ENCODE data around the gene DGKG. TPM values are rescaled to one million over a fixed set of nuclear protein-coding genes. Genes with fewer than 3 reads are reported as not detected.

Gene DGKG
- total RNA-seq, 1 donor from 2014 or later, result 5.7 TPM

DNA sequence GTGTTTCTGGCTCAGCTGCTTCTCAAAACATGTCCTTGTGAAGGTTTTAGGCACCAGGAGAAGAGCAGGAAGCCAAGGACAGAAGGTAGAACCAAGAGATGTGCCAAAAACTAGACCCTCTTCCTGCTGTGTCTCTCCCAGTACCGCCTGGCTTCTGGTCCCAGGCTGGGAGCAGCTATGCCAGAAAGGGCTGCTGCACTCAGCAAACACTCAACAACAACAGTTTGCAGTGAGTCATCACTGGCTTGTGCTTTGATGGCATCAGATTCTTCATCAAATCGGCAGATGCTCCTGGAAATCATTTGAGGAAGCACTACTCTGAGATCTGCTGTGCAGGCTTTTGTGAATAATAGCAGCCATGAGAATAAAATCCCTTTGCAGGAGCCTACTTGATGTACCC is 63.2 kb downstream of the DGKG start:
- ATAC-seq, result no peak
- no peaks in the 10 kb centered on the region for H3K27me3 ChIP-seq (ENCODE audit: low read depth)
- TF ChIP-seq, protein P1, sequence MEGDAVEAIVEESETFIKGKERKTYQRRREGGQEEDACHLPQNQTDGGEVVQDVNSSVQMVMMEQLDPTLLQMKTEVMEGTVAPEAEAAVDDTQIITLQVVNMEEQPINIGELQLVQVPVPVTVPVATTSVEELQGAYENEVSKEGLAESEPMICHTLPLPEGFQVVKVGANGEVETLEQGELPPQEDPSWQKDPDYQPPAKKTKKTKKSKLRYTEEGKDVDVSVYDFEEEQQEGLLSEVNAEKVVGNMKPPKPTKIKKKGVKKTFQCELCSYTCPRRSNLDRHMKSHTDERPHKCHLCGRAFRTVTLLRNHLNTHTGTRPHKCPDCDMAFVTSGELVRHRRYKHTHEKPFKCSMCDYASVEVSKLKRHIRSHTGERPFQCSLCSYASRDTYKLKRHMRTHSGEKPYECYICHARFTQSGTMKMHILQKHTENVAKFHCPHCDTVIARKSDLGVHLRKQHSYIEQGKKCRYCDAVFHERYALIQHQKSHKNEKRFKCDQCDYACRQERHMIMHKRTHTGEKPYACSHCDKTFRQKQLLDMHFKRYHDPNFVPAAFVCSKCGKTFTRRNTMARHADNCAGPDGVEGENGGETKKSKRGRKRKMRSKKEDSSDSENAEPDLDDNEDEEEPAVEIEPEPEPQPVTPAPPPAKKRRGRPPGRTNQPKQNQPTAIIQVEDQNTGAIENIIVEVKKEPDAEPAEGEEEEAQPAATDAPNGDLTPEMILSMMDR (IDR thresholded peaks at IDR 0.05), result no peak

DNA sequence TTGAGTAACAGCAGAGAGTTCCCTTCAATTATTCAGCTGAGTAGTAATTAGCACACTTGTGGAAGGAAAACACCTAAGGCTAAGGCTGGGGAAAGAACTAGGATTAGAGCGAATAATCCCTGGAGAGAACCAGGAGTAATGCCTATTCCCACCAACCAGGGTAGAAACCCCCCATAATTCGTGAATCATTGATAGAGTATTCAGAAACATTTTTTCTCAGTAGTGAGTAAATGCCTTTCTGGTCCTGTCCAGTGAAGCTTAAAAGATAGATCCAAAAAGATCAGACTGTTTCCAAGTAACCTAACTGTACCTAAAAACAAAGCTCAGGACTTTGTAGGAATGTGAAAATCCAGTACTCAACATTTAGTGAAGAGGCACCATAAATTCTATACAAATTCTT is 71.2 kb downstream of the DGKG start:
- DNase-seq, result no peak
- no peak overlapping the region for H3K27ac ChIP-seq
- TF ChIP-seq, protein P1 (IDR thresholded peaks at IDR 0.05), result no peak
- H3K27me3 ChIP-seq (ENCODE audit: low read depth), result no peaks in the 10 kb centered on the region
- intact Hi-C loops (cut with DNase I), result no loop called here
- no peaks in the 10 kb centered on the region for H3K9me3 ChIP-seq
- H3K4me3 ChIP-seq, result no peak overlapping the region
- H3K36me3 ChIP-seq, result no peaks in the 10 kb centered on the region
- no peaks in the 10 kb centered on the region for H3K4me1 ChIP-seq
- no peak for ATAC-seq

More for the DNA sequence above, 63.2 kb downstream of the DGKG start:
- no peak overlapping the region for H3K4me3 ChIP-seq
- no peak overlapping the region for H3K27ac ChIP-seq
- no peaks in the 10 kb centered on the region for H3K4me1 ChIP-seq
- intact Hi-C loops (cut with DNase I), result no loop called here
- DNase-seq, result no peak
- H3K9me3 ChIP-seq, result no peaks in the 10 kb centered on the region
- H3K36me3 ChIP-seq, result no peaks in the 10 kb centered on the region

DNA sequence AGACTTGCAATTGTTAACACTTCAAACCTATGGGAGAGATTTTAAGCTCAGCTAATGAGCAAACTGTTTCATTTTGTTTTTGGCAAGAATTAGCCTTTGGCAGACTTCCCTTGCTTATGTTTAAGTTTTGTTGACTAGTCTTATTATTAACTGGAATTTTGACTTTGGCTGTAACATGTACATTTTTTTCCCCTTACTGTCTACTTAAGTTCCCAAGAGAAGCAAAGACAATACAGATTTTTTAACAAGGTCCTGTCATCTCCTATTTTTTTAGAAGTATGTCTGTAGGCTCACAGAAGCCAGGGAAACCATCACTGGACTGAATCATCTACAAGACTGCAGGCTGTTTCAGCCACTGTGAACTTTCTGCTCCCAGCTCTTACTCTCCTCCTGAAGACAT is 74.3 kb downstream of the DGKG start:
- intact Hi-C loops (cut with DNase I), result no loop called here
- Histone ChIP-seq H3K27me3 (ENCODE audit: low read depth) (no peaks in the 10 kb centered on the region), H3K9me3 (no peaks in the 10 kb centered on the region), H3K4me1 (no peaks in the 10 kb centered on the region), H3K4me3 (no peak overlapping the region), H3K36me3 (no peaks in the 10 kb centered on the region), H3K27ac (no peak overlapping the region)
- TF ChIP-seq, protein P1 (IDR thresholded peaks at IDR 0.05), result no peak
- no peak for DNase-seq
- ATAC-seq, result no peak

DNA sequence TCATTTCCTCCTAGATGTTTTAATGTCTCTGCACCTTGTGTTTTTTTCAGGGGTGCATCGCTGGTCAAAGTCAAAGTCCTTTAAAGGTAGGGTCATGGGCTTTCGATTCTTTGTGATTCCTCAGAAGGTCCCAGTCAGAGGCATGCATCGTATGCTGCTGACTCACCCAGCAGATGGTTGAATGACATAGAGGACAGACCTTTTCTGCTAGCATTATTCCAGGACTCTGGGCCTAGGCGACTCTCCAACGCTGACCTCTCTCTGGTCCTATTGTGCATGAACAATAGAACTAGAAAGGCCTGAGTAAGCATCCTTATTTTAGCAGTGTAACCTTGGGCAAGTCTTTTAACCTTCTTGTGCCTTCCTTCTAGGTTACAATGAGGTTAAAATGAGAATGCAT is 75.9 kb downstream of the DGKG start:
- no peaks in the 10 kb centered on the region for H3K9me3 ChIP-seq
- H3K36me3 ChIP-seq, result no peaks in the 10 kb centered on the region
- no peaks in the 10 kb centered on the region for H3K4me1 ChIP-seq
- intact Hi-C loops (cut with DNase I), result no loop called here
- DNase-seq (no peak), ATAC-seq (no peak)
- TF ChIP-seq, protein P1 (IDR thresholded peaks at IDR 0.05), result no peak
- H3K4me3 ChIP-seq, result no peak overlapping the region
- no peaks in the 10 kb centered on the region for H3K27me3 ChIP-seq (ENCODE audit: low read depth)
- H3K27ac ChIP-seq, result no peak overlapping the region

DNA sequence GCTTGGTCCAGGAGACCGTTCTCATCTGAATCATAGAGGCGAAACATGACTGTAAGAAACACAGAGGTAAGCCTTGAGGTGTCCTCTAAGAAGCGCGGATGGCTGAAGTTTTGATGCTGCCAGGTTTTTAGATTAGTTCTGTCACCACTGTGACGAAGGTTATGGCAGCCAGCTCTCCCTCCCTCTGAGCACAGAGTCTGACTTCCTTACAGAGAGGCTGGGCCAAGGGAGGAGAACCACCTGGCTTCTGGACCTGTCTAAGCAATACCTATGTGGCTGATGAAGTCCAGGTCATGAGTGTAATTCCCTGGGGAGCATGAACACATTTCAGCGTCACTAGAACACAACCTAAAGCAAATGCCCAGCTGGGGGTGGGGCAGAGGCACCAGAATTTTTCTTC is 77.4 kb downstream of the DGKG start:
- ATAC-seq (no peak), DNase-seq (no peak)
- TF ChIP-seq, protein P1 (IDR thresholded peaks at IDR 0.05), result no peak
- Histone ChIP-seq H3K4me3 (no peak overlapping the region), H3K36me3 (no peaks in the 10 kb centered on the region), H3K9me3 (no peaks in the 10 kb centered on the region), H3K4me1 (no peaks in the 10 kb centered on the region), H3K27ac (no peak overlapping the region), H3K27me3 (ENCODE audit: low read depth) (no peaks in the 10 kb centered on the region)
- intact Hi-C loops (cut with DNase I), result no loop called here

DNA sequence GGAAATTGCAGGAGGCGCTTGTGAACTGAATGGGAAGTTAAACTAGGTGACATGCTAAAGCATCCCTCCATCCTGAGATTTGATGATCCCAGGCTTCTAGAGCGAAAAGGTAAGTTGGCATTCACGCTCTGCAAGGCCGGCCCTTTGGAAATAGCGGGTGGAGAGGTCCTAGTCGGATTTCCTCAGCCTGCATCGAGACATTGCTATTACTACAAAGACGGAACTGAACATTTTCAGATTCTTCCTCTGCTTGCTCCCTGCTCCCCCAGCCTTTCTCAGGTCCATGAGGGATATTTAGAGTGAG is 77.7 kb downstream of the DGKG start:
- DNase-seq, result no peak

More for the DNA sequence above, 77.7 kb downstream of the DGKG start:
- H3K27ac ChIP-seq, result no peak overlapping the region
- ATAC-seq, result no peak
- no peaks in the 10 kb centered on the region for H3K4me1 ChIP-seq
- TF ChIP-seq, protein P1 (IDR thresholded peaks at IDR 0.05), result no peak
- H3K36me3 ChIP-seq, result no peaks in the 10 kb centered on the region
- intact Hi-C loops (cut with DNase I), result no loop called here
- H3K9me3 ChIP-seq, result no peaks in the 10 kb centered on the region
- no peak overlapping the region for H3K4me3 ChIP-seq
- H3K27me3 ChIP-seq (ENCODE audit: low read depth), result no peaks in the 10 kb centered on the region
